MCF 10A (cell line): Measurements from ENCODE around the gene THAP12. TPM values are rescaled to one million over a fixed set of nuclear protein-coding genes. Genes with fewer than 3 reads are reported as not detected.

ENCODE experiments used
- BruUV-seq: library from RNA; stranded (reverse); fragments of 400-500 nt; replicated peaks from 2 replicates; lab custom pipeline; 2021; lab: Mats Ljungman, UMichigan
- CTCF ChIA-PET: fragments of 300-600 bp; sonication (Branson Sonifier 250); formaldehyde crosslinking; extraction: SDS; loops from one replicate; lab custom pipeline; 2021; ENCODE audit warnings: antibody characterized with exemption, inconsistent platforms; lab: Yijun Ruan, JAX
- POLR2A ChIA-PET: fragments of 300-600, 350-650 bp; sonication (Branson Sonifier 250); formaldehyde crosslinking; extraction: SDS; loops from one replicate; lab custom pipeline; 2020; ENCODE audit warnings: antibody characterized with exemption, inconsistent platforms; lab: Yijun Ruan, JAX
- DNase-seq: peaks from one replicate; pipeline ENCODE4 v3.0.0-alpha.2; 2018; ENCODE audit not compliant: unreplicated experiment
- H3K27ac Mint-ChIP-seq: one replicate; pipeline ENCODE4 v1.8.0; 2022; ENCODE audit warnings: mild to moderate bottlenecking, low read depth, mixed read lengths; ENCODE audit not compliant: unreplicated experiment
- H3K27me3 Mint-ChIP-seq: one replicate; pipeline ENCODE4 v1.8.0; 2022; ENCODE audit warnings: mixed read lengths; ENCODE audit not compliant: insufficient read depth, unreplicated experiment
- H3K36me3 Mint-ChIP-seq: one replicate; pipeline ENCODE4 v1.8.0; 2022; ENCODE audit warnings: mild to moderate bottlenecking, moderate library complexity, mixed read lengths; ENCODE audit not compliant: insufficient read depth, unreplicated experiment
- H3K4me1 Mint-ChIP-seq: one replicate; pipeline ENCODE4 v1.8.0; 2022; ENCODE audit warnings: mixed read lengths; ENCODE audit not compliant: insufficient read depth, unreplicated experiment
- H3K4me3 Mint-ChIP-seq: one replicate; pipeline ENCODE4 v1.8.0; 2022; ENCODE audit warnings: mild to moderate bottlenecking, moderate library complexity, mixed read lengths; ENCODE audit not compliant: unreplicated experiment
- H3K9me3 Mint-ChIP-seq: one replicate; pipeline ENCODE4 v1.8.0; 2022; ENCODE audit warnings: mixed read lengths; ENCODE audit not compliant: unreplicated experiment
- CTCF ChIP-seq: fragments of 200-600 bp; IDR thresholded peaks from one replicate; pipeline ENCODE4 v1.8.0; 2022; ENCODE audit warnings: antibody characterized with exemption, mild to moderate bottlenecking; ENCODE audit not compliant: unreplicated experiment
- intact Hi-C: fragments of 100-400 bp; cut with micrococcal nuclease; formaldehyde crosslinking; loops from 2 replicates; pipeline ENCODE4 v1.14.1; 2022
- total RNA-seq: library from RNA; stranded (reverse); gene quantifications from 2 replicates; pipeline ENCODE4 v1.2.3, GENCODE V29; 2022

Gene THAP12
- total RNA-seq, 1 experiment from 2014 or later: 49.3 TPM

- CTCF ChIA-PET: no interaction called here
- no peak for DNase-seq
- Mint-ChIP-seq H3K9me3 (no peaks in the 10 kb centered on the region), H3K4me1 (no peaks in the 10 kb centered on the region), H3K36me3 (peaks cover 7% of the 10 kb centered on the region), H3K4me3 (no peak overlapping the region), H3K27me3 (no peaks in the 10 kb centered on the region), H3K27ac (no peak overlapping the region)
- BruUV-seq: no TSS peak
- POLR2A ChIA-PET: no interaction called here
- TF ChIP-seq CTCF: no peak
- intact Hi-C loops: no loop called here
Measured at GRCh38 chr11:76397383-76397782, 16.5 kb upstream of the THAP12 start.

- DNase-seq: no peak
- intact Hi-C loops: no loop called here
- Mint-ChIP-seq H3K36me3 (peaks cover 7% of the 10 kb centered on the region), H3K27me3 (no peaks in the 10 kb centered on the region), H3K4me3 (no peak overlapping the region), H3K9me3 (no peaks in the 10 kb centered on the region), H3K4me1 (no peaks in the 10 kb centered on the region), H3K27ac (no peak overlapping the region)
- BruUV-seq: no TSS peak
- ChIA-PET POLR2A (interaction anchor here (1.0 kb wide), 1 partner anchor 10 kb away, joined by 3 read pairs; no protein-coding TSS in a partner anchor), CTCF (no interaction called here)
- no peak for TF ChIP-seq CTCF
Measured at GRCh38 chr11:76395296-76395695, 14.4 kb upstream of the THAP12 start.

- Mint-ChIP-seq H3K9me3 (no peaks in the 10 kb centered on the region), H3K36me3 (peaks cover 7% of the 10 kb centered on the region), H3K4me1 (no peaks in the 10 kb centered on the region), H3K27ac (no peak overlapping the region), H3K4me3 (no peak overlapping the region), H3K27me3 (no peaks in the 10 kb centered on the region)
- no peak for TF ChIP-seq CTCF
- no TSS peak for BruUV-seq
- POLR2A ChIA-PET: no interaction called here
- CTCF ChIA-PET: no interaction called here
- intact Hi-C loops: no loop called here
- no peak for DNase-seq
Measured at GRCh38 chr11:76394411-76394810, 13.5 kb upstream of the THAP12 start.

DNA sequence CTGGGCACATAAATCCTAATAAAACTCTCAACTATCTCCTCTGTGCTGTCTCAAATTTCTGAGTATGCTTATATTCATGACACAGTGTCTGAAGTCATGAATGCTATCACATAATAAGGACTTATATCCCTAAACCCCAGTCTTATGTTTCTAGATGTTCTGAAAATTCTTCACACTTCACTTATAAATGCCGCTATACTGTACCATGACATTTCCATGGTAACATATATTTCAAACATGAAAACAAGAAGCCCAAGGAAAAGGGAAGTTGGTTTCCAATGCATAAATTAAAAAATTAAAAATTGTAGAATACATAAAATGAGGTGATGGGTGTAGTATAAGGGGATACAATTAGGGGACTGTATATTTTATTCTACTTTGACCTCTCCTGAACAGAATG is 11.9 kb upstream of the THAP12 start:
- no peak for TF ChIP-seq CTCF
- intact Hi-C loops: no loop called here
- POLR2A ChIA-PET: interaction anchor here (0.6 kb wide), 1 partner anchor 30 kb away, joined by 3 read pairs; no protein-coding TSS in a partner anchor

More for the DNA sequence above, 11.9 kb upstream of the THAP12 start:
- no peaks in the 10 kb centered on the region for H3K9me3 Mint-ChIP-seq
- peaks cover 7% of the 10 kb centered on the region for H3K36me3 Mint-ChIP-seq
- H3K27ac Mint-ChIP-seq: no peak overlapping the region
- H3K4me1 Mint-ChIP-seq: no peaks in the 10 kb centered on the region
- no peak overlapping the region for H3K4me3 Mint-ChIP-seq
- no peaks in the 10 kb centered on the region for H3K27me3 Mint-ChIP-seq
- DNase-seq: no peak
- no TSS peak for BruUV-seq
- CTCF ChIA-PET: no interaction called here
